ENCODE results near the gene ZNF593OS.

Gene ZNF593OS

GRCh38 chr1:26171084-26172072, at the start of gene ZNF593OS:
Gene ZNF593OS (minus strand): TSS chr1:26171832. CDS start chr1:26171661, 171 bp downstream.
- DNase-seq (ENCODE audit: low read depth in 2 of 2) = no peak

GRCh38 chr1:26221094-26221493, 49.5 kb upstream of the ZNF593OS start:
- no peak for DNase-seq (ENCODE audit: low read depth in 2 of 2)

- no peak for DNase-seq (ENCODE audit: low read depth in 2 of 2)
These were observed 48.7 kb upstream of the ZNF593OS start for GRCh38 chr1:26220199-26220912.

DNA sequence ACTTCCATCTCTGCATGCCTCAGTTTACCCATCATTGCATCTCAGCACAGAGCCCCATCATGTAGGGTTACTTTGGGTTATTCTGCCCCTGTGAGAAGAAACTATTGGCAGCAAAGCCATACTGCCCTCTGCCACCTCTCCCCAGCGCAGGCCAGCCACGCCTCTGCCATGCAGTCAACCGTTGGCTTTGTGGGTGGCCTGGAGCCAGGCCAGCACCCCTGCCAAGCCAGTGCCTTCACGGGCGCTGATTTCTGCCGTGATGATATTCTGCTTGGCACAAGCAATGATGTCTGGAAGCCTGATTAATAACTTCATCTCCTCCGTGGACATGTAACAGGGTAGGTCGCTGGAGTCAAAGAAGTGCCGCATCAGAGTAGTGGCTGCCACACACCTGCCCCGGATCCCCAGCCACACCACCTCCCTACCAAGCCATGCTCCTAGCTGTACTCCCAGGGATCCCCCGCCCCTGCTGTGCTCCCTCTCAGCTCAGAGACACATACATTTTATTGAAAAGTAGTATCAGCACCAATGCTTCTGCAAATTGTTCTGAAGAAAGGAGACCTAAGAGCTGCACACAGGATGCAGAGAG, 47.4 kb upstream of the ZNF593OS start:
- no peak for DNase-seq (ENCODE audit: low read depth in 2 of 2)

- DNase-seq (ENCODE audit: low read depth in 2 of 2) = no peak
These were observed 43.6 kb upstream of the ZNF593OS start for GRCh38 chr1:26215246-26215645.

DNA sequence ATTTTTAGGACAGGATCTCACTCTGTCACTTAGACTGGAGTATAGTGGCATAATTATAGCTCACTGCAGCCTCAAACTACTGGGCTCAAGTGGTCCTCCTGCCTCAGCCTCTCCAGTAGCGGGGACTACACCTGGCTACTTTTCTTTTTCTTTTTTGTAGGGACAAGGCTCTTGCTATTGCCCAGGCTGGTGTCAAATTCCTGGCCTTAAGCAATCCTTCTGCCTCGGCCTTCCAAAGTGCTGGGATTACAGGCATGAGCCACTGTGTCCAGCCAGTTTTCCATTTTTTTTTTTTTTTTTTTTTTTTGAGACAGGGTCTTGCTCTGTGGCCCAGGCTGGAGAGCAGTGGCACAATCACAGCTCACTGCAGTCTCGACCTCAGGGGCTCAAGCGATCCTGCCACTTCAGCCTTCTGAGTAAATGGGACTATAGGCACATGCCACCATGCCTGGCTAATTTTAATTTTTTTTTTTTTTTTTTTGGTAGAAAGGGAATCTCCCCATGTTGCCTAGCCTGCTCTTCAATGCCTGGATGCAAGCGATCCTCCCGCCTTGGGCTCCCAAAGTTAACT, 41.8 kb upstream of the ZNF593OS start:
- DNase-seq (ENCODE audit: low read depth in 2 of 2) = no peak

GRCh38 chr1:26212726-26213125, 41.1 kb upstream of the ZNF593OS start:
- DNase-seq (ENCODE audit: low read depth in 2 of 2) = no peak

- no peak for DNase-seq (ENCODE audit: low read depth in 2 of 2)
These were observed 38.7 kb upstream of the ZNF593OS start for GRCh38 chr1:26210147-26210870.

- DNase-seq (ENCODE audit: low read depth in 2 of 2) = no peak
These were observed 32.1 kb upstream of the ZNF593OS start for GRCh38 chr1:26203642-26204318.

GRCh38 chr1:26200413-26200812, 28.8 kb upstream of the ZNF593OS start:
- DNase-seq (ENCODE audit: low read depth in 2 of 2) = no peak

DNA sequence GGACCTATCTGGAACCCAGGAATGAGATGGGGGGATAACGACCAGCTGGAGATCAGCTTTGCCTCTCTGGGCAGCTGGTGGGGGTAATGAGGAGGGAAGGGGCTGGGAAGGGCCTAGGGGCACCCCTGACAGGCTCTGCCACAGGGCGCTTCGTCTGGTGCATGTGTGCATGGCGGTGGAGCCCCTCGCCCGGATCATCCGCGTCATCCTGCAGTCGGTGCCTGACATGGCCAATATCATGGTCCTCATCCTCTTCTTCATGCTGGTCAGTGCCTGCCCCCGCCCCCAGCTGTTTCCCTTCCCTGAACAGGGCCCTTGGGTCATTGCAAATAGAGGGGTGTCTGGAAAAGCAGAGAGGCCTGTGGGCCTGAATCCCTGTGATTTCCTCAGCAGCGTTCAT, 26.2 kb upstream of the ZNF593OS start:
- DNase-seq (ENCODE audit: low read depth in 2 of 2) = no peak

GRCh38 chr1:26197301-26197700, 25.7 kb upstream of the ZNF593OS start:
- DNase-seq (ENCODE audit: low read depth in 2 of 2) = no peak

DNA sequence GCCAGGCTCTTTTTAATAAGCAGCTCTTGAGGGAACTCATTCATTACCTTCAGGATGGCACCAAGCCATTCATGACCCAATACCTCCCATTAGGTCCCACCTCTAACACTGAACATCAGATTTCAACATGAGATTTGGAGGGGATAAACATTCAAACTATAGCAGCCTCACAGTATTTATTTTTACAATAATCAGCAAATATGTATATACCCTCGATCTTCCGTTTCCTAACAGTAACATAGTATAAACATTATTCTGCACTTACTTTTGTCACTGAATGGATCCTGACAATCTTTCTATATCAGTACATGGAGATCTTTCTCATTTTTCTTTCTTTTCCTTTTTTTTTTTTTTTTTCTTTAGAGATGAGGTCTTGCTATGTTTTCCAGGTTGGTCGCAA, 24.2 kb upstream of the ZNF593OS start:
- no peak for DNase-seq (ENCODE audit: low read depth in 2 of 2)

GRCh38 chr1:26191739-26192138, 20.1 kb upstream of the ZNF593OS start:
- no peak for DNase-seq (ENCODE audit: low read depth in 2 of 2)

DNA sequence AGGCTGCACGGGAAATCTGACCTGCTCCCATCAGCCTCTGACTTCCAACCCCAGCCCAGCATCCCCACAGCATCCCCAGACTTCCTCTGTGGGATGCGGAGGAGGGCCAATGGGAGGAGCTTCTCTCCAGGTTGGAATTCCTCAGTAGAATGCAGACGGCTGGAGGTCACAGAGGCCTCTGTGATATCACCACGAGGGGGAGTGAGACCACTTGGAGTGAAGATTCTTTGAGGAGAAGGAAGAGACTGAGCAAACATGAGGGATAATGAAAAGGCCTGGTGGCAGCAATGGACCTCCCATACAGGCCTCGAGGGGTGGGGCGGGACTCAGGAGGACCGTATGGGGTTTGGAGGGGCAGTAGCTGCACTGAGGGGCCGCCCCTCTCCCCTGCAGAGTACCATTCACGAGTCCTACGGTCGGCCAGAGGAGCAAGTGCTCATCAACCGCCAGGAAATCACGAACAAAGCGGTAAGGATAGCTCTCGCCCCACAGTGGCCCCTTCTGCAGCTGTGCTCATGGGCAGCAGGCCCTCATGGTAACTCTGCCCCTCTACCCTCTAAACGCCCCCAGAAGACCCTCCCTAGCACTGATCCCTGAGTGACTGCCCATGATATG, 18.8 kb upstream of the ZNF593OS start, which contains the start of gene CATSPER4:
Gene CATSPER4 (plus strand): TSS at position 230 of the 615 bp plus-strand sequence. CDS start 26 bp downstream, at position 256.
- no peak for DNase-seq (ENCODE audit: low read depth in 2 of 2)

DNA sequence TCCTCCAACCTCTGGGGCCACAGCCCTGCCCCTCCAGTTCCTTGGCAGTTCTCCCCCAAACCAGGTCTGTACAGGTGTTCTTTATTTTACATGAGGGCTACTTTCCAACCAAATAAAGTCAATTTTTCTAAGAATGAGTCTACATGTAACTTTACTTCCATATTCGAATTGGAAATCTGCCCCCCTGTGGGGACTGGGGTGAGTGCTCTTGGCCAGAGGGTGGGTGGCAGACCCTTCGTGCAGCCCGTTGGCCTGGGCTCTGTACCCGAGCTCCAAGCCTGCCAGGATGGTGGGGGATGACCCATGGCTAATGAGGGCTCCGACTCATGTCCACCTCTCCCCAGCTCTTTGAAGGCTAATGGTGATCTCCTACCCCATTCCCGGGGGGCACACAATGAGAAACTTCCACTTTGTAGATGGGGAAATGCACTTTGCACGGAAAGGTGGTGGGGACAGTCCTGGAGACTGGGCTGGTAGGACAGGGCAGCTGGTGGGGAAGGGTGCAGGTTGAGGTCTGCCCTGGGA, 18.2 kb upstream of the ZNF593OS start:
- no peak for DNase-seq (ENCODE audit: low read depth in 2 of 2)

DNA sequence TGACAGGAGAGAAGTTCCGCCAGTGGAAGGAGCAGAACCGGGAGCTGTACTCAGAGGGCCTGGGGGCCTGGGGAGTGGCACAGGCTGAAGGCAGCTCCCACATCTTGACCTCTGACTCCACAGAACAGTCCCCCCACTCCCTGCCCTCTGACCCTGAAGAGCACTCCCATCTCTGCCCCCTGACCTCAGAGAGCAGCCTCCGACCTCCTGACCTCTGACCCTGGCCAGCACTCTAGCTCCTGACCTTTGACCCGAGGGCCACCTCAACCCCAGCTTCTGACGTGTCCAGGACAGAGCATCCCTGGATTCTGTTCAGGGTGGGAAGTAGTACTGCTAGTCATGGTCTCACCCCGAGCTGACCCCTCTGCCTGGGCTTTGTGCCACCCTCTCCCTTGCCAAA, 17.7 kb upstream of the ZNF593OS start:
- no peak for DNase-seq (ENCODE audit: low read depth in 2 of 2)

DNA sequence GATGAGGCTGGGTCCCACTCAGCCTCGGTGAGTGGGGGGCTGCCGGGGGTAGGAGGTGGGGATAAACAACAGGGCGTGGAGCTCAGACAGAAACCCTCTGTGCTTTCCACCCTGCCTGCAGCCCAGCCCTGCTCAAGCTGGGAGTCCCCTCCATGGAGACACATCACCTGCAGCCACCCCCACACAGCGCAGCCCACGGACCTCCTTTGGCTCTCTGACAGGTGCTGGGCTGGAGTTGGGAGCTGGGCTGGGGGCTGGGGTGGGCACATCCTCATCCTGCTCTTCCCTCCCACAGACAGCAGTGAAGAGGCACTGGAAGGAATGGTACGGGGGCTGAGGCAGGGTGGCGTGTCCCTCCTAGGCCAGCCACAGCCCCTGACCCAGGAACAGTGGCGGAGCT, 16.8 kb upstream of the ZNF593OS start:
- no peak for DNase-seq (ENCODE audit: low read depth in 2 of 2)

DNA sequence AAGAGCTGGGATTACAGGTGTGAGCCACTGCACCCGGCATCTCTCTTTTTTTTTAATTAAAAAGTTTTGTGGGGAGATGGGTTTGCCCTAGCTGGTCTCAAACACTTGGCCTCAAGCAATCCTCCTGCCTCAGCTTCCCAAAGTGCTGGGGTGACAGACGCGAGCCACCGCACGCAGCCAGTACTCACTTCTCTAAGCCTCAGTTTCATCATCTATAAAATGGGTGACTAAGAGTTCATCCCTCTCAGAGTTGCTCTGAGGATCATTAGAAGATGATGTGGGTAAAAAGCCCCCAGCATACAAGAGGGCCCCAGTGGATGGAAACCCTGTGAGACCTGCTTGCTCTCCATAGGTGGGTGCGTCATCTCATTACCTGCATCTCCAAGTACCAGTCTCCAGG, 16.2 kb upstream of the ZNF593OS start:
- DNase-seq (ENCODE audit: low read depth in 2 of 2) = no peak

- DNase-seq (ENCODE audit: low read depth in 2 of 2) = no peak
These were observed 13.3 kb upstream of the ZNF593OS start for GRCh38 chr1:26184883-26185282.
